NCI-H146 (cell line): ENCODE results near the gene CEP170B.

Experiments used
- DNase-seq: peaks from one replicate; lab custom pipeline; 2025; lab: John Stamatoyannopoulos, UW

The CEP170B gene

DNA sequence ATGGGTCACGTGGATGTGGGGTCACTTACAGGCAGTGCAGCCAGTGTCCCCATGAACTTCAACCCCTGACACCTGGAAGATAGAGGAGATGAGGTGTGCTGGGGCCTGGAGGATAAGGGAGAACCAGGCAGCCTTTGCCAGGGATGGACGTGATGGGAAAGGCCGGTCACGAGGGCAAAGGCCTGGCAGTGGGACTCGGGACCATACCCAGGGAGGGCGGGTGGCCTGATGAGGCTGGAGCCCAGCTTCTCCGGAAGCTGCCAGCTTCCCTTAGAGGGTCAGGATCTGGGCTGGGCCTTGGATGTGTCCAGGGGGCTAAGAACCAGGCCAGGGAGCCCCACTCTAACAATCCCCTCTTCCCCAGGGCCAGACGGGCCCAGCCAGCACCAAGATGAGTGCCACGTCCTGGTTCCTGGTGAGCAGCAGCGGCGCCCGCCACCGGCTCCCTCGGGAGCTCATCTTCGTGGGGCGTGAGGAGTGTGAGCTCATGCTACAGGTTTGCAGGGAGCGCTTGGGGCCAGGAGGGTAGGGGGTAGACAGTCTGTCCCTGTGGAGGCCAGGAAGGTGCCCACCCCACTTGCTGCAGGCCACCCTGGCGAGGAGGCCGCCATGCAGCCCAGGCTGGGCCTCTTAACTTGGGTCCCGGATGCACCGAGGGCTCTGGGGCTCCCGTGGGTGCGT lies 3.1 kb downstream of the CEP170B start:
- no peak for DNase-seq

DNA sequence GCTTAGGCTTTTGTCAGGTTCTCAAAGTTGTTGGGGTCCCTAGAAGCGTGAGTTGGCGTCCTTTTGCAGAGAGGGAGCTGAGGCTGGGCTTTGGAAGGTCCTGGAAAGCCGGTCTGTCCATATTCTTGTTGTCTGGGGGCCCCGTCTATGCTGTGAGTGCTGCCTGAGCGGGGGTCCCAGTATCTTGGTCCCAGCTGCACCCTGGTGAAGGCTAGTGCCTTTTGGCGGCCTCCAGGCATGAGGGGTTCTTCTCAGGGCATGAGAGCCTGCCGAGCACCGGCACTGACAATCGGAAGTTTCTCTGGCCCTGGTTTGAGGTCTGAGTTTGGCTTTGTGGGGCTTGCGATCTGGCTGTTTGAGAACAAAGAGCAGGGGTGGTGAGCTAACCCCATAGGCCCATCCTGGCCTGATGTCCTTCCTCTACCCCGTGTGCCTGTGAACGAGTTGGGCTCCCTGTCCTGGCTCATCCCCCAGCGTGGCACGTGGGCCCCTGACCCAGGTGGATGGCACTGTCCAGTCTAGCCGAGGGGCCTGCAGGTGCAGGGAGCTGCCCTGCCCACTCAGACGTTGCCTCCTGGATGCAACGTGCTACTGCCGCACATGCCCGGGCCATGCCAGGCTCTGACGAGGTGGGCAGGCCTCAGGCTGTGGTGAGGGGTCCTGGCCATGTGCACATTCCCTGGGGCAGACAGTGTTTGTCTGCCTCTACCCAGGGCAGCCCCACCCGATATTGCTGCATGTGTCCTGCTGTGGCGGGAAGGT lies 3.9 kb downstream of the CEP170B start:
- DNase-seq: no peak

DNA sequence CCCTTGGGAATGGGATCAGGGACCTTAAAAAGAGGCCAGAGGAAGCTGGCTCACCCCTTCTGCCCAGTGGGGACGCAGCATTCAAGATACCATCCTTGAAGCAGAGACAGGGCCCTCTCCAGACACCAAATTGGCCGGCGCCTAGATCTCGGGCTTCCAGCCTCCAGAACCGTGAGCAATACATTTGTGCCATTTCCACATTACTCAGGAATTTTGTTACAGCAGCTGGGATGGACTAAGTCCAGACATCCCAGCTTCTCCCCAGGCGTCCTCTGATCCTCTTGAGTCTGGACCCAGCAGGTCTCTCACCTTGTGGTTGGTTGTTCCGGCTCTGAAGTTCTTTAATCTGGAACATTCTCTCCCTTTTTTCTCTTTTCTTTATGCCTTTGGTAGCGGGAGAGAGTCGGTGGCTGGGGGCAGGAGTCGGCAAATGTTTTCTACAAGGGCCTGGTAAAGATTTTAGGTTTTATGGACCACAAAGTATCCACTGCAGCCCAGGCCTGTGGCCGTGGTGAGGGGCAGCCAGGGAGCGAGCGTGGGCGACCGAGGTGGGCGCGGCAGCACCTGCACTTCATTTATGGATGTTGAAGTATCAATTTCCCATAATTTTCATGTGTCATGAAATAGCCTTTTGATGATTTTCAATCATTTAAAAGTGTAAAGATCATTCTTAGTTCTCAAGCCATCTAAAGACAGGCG lies 4.8 kb downstream of the CEP170B start:
- DNase-seq: no peak

DNA sequence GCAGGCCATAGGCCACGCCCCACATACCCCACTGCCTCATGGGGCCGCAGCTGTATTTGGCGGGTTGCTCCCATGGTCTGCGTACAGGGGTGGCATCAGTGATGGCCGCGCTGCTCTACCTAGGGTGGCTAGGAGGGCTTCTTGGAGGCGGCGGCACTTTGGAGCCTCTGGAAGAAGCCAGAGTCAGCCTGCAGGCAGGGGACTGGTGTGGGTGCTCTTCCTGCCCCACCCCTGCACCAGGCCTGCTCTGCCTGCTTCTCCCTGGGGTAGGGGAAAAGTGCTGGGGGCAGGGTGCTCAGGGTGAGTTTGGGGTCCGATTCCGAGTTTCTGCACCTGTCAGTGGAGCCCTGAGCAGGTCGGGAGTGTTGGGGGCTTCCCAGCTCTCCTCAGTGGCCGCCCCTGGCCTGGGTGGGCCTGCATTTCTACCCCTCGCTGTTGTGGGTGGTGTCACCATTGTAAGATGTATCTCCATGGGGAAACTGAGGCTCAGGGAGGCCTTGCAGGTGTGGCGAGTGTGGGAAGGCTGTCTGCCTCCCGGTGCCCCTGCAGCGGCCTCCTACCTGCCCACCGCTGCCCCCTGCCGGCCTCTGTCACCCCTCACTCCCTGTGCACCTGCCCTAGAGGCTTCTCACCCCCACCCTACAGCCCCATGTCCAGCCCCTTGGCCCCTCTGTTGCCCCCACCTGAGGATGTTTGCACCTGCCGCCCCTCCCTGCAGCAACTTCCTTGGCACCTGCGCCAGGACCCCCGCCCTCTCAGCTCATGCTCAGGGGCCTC lies 5.5 kb downstream of the CEP170B start:
- DNase-seq: no peak

DNA sequence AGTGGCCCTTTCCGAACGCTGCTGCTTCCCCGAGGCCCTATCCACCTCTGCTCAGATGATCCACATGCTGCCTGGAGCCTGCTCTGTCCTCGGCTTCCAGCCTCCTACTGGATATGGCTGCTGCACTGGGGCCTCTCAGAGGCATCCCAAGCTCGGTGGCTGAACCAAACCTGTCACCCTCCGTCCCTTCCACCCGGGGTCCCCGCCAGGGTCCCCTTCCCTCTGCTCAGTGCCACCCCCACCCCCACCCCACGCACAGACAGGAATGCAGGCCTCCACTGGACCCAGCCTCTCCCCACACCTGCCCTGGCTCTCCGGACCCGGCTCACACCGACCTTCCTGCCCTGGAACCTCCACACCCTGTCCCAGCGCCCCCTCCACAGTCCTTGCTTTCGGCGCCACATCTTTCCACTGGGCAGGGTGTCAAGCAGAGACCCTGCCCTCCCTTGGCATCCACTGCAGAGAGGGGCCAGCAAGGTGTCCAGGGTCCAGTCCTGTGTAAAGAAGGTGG lies 6.1 kb downstream of the CEP170B start:
- no peak for DNase-seq

DNA sequence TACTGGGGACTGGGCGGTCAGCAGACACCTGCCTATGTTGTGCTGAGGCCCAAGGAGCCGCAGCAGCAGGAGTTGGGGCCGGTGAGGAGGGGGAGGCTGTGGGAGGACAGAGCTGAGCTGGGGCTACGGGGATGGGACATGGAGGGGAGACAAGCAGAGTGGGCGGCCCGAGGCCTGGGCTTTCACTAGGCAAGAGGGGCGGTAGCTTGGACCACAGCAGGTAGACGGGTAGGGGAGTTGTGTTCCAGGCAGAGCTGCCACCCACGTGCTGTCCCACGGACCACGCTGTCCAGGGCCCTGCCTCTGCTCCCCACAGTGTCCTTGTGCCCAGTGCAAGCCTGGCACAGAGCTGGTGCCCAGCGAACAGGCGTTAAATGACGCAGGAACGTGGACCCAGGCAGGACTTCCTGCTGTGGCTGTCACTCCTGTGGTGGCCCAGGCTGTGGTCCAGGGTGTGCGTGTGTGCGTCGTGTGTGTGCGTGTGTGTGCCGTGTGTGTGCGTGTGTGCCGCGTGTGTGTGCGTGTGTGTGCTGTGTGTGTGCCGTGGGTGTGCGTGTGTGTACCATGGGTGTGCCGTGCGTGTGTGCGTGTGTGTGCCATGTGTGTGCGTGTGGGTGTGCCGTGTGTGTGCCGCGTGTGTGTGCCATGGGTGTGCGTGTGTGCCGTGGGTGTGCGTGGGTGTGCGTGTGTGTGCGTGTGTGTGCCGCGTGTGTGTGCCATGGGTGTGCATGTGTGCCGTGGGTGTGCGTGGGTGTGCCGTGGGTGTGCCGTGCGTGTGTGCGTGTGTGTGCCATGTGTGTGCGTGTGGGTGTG lies 6.8 kb downstream of the CEP170B start:
- DNase-seq: no peak

DNA sequence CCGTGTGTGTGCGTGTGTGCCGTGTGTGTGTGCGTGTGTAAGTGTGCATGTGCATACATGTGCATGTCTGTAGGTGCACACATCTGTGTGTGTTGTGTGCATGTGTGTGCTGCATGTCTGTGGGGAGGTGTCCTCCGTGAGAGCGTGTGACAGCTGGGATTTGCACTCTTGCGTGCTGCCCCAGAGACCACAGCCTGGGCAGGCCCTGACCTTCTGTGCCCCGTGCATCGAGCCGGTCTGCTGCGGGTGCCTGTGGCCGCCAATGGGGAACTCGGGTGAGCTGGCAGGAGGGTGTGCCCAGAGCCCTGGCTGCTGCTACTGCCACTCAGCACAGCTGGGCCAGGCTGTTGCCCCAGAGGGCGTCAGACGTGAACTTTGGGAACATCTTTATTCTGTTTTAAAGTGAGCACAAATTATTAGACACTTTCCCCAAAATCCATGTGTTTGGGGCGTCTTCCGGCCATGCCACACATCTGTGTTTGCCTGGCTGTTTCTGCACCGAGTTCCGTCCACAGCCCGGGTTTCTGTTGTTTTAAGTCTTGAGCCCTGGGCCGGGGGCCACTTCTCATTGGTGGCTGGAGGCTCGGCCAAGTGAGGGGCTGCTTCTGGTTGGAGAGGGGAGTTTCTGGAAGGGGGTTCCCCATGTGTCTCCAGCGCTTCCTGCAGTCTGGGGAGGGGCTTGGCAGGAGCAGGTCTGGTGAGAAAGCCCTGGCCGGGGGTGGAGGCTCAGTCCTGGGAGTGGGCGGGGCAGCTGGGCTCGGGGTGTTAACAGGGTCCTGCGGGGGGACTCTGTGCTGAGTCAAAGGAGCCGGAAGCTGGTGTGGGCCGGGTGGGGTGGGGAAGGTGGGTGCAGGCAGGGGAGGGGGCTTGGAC lies 7.6 kb downstream of the CEP170B start:
- no peak for DNase-seq

DNA sequence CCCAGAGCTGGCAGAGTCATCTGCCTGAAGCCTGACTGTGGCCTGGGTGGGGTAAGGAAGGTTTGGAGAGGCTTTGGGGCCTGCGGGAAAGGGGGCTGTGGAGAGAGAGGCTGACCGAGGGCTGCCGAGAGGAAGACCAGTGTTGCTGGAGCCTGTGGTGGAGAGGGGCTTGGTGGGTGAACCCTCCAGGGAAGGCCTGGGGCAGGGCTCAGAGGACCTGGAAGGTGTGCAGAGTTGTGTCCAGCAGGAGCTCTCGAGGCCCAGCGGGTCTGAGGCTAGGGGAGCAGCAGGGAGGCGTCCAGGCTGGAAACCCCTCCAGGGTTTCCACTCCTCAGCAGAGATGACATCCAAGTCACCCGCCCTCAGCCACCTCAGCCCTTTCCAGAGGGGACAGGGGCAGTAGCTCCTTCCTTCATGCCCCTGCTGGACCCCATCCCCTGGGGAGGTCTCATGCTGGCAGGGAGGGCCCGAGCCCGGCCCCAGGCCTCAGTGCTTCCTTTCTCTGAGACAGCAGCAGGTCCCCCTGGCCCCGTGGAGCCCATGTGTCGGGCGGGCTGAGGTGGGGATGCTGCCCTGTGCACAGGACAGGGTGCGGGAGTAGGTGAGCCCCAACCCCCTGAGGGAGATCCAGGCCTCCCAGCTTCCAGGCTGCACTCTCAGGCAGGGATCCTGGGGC lies 8.4 kb downstream of the CEP170B start:
- DNase-seq: no peak

DNA sequence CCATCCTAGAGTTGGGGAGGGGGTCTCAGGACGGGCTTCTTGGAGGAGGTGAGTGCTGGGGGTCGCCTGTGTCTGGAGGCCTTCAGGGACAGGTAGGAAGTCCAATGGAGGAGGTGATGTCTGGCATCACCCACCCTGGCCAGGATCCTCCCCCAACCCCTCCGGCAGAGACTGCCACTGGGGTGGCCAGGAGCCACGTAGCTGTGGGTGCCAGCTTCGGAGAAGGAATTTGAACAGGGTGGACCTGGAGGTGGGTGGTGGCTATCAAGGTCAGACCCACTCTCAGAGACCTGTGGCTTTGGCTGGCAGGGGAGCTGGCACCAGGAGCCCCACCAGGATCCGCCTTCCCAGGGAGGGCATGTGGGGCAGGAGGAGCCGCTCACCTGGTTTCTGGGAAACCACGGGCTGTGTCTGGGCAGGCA lies 9.1 kb downstream of the CEP170B start:
- no peak for DNase-seq

DNA sequence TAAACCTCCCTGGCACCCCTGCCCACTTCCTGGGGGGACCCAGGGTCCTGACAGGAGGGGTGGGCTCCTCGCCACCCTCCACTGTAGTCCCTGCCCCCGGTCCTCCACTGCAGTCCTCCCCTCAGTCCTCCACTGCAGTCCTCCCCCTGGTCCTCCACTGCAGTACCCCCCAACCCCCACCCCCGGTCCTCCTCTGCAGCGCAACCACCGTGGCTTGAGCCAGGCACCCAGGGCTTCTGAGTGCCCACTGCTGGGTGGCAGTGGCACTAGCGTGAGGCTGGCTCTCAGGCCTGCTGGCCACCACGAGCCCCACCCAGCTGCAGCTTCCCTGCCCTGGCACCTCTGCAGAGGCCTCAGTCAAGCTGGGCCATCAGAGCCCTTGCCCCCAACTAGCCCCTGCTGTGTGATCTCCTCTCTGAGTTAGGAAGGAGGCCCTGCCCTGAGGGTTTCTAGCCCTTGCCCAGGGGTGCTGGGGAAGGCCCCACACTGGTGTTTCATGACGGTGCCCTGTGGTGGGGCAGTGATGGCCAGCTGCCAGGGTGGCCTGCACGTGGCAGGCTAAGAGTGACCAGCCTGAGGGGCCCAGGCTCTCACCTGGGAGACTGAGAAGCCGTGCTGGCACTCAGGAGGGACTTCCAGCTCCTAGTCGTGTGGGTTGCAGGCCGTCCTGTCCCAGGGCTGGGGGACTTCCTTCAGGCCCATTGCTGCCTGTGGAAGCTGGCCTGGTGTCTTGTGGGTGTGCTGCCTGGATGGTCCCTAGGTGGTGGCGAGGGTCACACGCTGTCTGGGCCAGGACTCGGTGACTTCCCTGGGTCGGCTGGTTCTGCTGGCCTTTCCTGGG lies 9.7 kb downstream of the CEP170B start:
- DNase-seq: no peak

DNA sequence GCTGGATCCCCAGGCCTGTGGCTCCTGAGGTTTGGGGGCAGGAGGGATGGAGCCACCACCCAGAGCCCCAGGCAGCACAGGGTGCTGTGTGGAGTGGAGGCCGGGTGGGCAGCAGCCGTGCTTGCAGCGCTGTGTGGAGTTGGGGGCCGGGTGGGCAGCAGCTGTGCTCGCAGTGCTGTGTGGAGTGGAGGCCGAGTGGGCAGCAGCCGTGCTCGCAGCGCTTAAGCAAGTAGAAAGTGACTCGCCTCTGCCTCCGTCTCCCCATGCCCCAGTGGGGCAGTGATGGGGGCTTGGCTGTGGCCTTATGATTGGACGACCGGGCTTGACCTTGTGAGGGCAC lies 10.3 kb downstream of the CEP170B start:
- no peak for DNase-seq

DNA sequence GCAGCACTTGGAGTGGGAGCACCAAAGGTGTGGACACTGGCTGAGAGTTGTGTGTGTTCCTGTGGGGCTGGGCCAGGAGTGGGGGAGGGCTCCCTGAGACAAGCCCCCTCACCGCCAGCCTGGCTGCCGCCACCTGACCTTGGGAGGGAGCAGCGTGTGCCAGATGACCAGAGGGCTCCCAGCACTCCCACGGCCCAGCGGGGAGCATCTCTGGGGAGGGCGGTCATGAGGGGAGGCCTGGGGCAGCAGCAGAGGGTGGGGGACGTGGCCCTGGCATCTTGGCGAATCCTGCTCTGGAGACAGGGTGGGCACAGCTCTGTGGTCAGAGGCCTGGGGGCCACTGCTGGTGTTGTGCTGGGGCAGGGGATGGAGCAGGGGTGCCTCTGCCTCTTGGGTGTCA lies 10.7 kb downstream of the CEP170B start:
- no peak for DNase-seq

DNA sequence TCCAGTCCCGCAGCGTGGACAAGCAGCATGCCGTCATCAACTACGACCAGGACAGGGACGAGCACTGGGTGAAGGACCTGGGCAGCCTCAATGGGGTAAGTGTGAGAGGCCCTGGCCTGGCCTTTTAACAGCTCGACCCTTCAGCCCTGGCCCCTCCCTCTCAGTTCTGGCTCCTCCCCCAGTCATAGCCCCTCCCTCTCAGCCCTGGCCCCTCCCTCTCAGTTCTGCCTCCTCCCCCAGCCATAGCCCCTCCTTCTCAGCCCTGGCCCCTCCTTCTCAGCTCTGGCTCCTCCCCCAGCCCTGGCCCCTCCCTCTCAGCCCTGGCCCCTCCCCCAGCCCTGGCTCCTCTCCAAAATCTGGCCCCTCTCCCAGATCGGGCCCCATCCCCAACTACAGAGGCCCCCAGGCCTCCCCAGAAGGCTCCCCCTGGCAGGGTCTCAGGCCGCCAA lies 11.2 kb downstream of the CEP170B start:
- no peak for DNase-seq

DNA sequence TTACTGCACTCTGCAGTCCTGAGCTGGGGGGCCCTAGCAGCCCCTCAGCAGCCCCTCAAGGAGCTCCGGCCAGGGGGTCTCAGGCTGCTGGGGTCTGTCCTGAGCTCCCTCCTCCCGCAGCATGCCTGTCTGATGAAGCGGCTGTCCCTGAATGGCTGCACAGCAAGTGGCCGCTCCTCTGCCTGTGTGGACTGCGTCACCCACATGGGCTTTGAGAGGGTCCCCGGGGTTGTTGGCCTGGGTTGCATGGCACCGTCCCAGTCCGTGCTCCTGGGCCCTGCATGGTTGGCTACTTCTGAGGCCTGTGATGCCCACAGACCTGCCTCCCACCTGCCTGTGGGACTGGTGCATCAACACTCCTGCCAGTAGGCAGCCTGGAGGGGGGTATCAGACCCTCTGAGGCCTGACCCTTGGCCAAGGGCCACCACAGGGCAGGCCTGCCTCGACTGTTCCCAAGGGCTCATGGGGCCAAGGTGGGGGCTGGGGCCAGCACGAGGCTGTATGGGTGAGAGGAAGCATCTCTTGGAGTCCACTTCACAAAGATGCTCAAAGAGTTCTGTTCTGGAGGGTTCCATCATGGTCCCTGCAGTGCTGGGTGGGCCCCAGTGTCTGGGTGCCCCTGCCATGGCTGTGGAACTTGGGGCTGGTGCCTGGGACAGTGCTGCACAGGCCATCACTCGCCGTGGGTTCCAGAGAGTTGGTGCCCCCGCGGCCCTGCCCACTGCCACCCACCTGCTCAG lies 12.2 kb downstream of the CEP170B start:
- DNase-seq: no peak

DNA sequence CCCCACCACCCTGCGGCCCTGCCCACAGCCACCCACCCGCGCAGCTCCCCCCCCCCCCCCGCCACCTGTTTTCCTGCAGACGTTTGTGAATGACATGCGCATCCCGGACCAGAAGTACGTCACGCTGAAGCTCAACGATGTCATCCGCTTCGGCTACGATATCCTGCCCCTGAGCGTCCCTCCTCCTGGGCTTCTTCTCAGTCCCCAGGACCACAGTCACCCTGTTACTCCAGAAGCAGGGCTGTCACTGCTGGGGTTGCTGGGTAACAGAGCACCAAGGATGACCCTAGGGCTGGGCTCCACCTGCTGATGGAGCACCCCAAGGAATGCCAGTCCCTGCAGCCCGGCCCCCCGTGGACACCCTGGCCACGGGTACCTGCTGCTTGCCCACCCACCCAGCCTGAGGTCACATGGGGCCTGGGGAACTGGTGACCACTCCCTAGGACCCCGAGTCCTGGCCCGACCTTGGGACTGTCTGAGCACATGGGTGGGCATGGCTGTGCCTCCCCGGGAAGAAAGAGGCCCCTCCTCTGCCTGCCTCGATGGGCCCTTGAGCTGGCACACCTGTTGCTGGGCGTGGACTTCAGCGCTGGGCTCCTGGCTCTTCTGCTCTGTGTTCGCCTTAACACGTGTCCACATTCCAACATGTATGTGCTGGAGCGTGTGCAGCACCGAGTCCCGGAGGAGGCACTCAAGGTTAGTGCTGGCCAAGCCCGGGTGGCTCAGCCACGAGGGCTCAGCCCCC lies 12.9 kb downstream of the CEP170B start:
- no peak for DNase-seq

DNA sequence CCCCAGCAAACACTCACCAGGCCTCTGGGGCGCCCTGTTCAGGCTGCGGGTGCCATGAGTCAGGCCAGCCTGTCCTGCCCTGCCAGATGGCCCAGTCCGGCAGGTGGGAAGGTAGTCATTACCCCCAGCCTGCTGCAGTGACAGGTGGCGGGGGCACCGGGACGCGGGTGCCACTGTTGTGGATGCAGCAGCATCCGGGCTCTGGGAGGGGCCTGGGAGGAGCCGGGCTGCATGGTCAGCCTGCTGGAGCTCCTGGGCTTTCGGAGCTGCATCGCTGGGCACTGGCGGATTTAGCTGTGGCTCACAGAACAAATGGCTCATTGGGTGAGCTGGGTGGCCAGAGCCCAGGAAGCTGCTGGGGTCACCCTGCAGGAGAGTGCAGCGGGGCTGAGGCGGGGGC lies 13.5 kb downstream of the CEP170B start:
- peak; percentile 29 for DNase-seq
